ENCODE results near the gene INO80D.

The INO80D gene

GRCh38 chr2:206069417-206069816 lies 16.6 kb downstream of the INO80D start:
- no peak overlapping the region for H3K27ac ChIP-seq (ENCODE audit: low read depth, low read length, poor library complexity, severe bottlenecking)
- H2AFZ ChIP-seq (ENCODE audit: low read length), result no peak overlapping the region
- no peaks in the 10 kb centered on the region for H3K4me1 ChIP-seq (ENCODE audit: insufficient read depth, low read length, severe bottlenecking)
- H4K20me1 ChIP-seq (ENCODE audit: insufficient read depth, low read length), result no peaks in the 10 kb centered on the region
- 0 out of 2 replicates have a peak, but pooled peaks cover 2% of the 10 kb centered on the region for H3K36me3 ChIP-seq (ENCODE audit: insufficient read depth, low read length)
- no peaks in the 10 kb centered on the region for H3K9me2 ChIP-seq (ENCODE audit: low read depth, low read length)
- H3F3A ChIP-seq (ENCODE audit: insufficient read depth, low read length), result no peaks in the 10 kb centered on the region
- no peaks in the 10 kb centered on the region for H3K27me3 ChIP-seq (ENCODE audit: insufficient read depth, low read length)
- no peaks in the 10 kb centered on the region for H3K9me3 ChIP-seq (ENCODE audit: low read length)
- TF ChIP-seq, protein P1, sequence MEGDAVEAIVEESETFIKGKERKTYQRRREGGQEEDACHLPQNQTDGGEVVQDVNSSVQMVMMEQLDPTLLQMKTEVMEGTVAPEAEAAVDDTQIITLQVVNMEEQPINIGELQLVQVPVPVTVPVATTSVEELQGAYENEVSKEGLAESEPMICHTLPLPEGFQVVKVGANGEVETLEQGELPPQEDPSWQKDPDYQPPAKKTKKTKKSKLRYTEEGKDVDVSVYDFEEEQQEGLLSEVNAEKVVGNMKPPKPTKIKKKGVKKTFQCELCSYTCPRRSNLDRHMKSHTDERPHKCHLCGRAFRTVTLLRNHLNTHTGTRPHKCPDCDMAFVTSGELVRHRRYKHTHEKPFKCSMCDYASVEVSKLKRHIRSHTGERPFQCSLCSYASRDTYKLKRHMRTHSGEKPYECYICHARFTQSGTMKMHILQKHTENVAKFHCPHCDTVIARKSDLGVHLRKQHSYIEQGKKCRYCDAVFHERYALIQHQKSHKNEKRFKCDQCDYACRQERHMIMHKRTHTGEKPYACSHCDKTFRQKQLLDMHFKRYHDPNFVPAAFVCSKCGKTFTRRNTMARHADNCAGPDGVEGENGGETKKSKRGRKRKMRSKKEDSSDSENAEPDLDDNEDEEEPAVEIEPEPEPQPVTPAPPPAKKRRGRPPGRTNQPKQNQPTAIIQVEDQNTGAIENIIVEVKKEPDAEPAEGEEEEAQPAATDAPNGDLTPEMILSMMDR (IDR thresholded peaks at IDR 0.05; ENCODE audit: low read length), result no peak
- TF ChIP-seq EZH2 (IDR thresholded peaks at IDR 0.05; ENCODE audit: borderline replicate concordance, low read length), result no peak
- no peak overlapping the region for H3K4me2 ChIP-seq (ENCODE audit: low read length)
- H3K9ac ChIP-seq (ENCODE audit: low read length), result no peak overlapping the region
- no peak overlapping the region for H3K4me3 ChIP-seq (ENCODE audit: low read depth, low read length, poor library complexity, severe bottlenecking)
- H3K79me2 ChIP-seq (ENCODE audit: insufficient read depth, low read length), result peaks cover 43% of the 10 kb centered on the region

- no peak overlapping the region for H3K4me3 ChIP-seq (ENCODE audit: low read depth, low read length, poor library complexity, severe bottlenecking)
- H3K9me2 ChIP-seq (ENCODE audit: low read depth, low read length), result no peaks in the 10 kb centered on the region
- H3K27ac ChIP-seq (ENCODE audit: low read depth, low read length, poor library complexity, severe bottlenecking), result no peak overlapping the region
- no peak overlapping the region for H3K9ac ChIP-seq (ENCODE audit: low read length)
- no peaks in the 10 kb centered on the region for H3K27me3 ChIP-seq (ENCODE audit: insufficient read depth, low read length)
- no peaks in the 10 kb centered on the region for H4K20me1 ChIP-seq (ENCODE audit: insufficient read depth, low read length)
- H3K4me1 ChIP-seq (ENCODE audit: insufficient read depth, low read length, severe bottlenecking), result no peaks in the 10 kb centered on the region
- TF ChIP-seq, protein P1 (IDR thresholded peaks at IDR 0.05; ENCODE audit: low read length), result no peak
- TF ChIP-seq EZH2 (IDR thresholded peaks at IDR 0.05; ENCODE audit: borderline replicate concordance, low read length), result no peak
- peaks cover 1% of the 10 kb centered on the region; the same call in 1 of the 2 replicates for H3K36me3 ChIP-seq (ENCODE audit: insufficient read depth, low read length)
- H2AFZ ChIP-seq (ENCODE audit: low read length), result no peak overlapping the region
- H3K9me3 ChIP-seq (ENCODE audit: low read length), result no peaks in the 10 kb centered on the region
- H3K4me2 ChIP-seq (ENCODE audit: low read length), result no peak overlapping the region
- peaks cover 32% of the 10 kb centered on the region for H3K79me2 ChIP-seq (ENCODE audit: insufficient read depth, low read length)
- H3F3A ChIP-seq (ENCODE audit: insufficient read depth, low read length), result no peaks in the 10 kb centered on the region
Measured at GRCh38 chr2:206068207-206068606, 17.8 kb downstream of the INO80D start.

- Histone ChIP-seq H3K9me2 (ENCODE audit: low read depth, low read length) (no peaks in the 10 kb centered on the region), H3K79me2 (ENCODE audit: insufficient read depth, low read length) (peaks cover 14% of the 10 kb centered on the region), H3K27me3 (ENCODE audit: insufficient read depth, low read length) (no peaks in the 10 kb centered on the region), H3F3A (ENCODE audit: insufficient read depth, low read length) (no peaks in the 10 kb centered on the region), H4K20me1 (ENCODE audit: insufficient read depth, low read length) (no peaks in the 10 kb centered on the region), H2AFZ (ENCODE audit: low read length) (no peak overlapping the region), H3K27ac (ENCODE audit: low read depth, low read length, poor library complexity, severe bottlenecking) (no peak overlapping the region), H3K4me2 (ENCODE audit: low read length) (no peak overlapping the region), H3K36me3 (ENCODE audit: insufficient read depth, low read length) (peaks cover 10% of the 10 kb centered on the region), H3K9ac (ENCODE audit: low read length) (no peak overlapping the region), H3K4me3 (ENCODE audit: low read depth, low read length, poor library complexity, severe bottlenecking) (no peak overlapping the region), H3K9me3 (ENCODE audit: low read length) (no peaks in the 10 kb centered on the region), H3K4me1 (ENCODE audit: insufficient read depth, low read length, severe bottlenecking) (no peaks in the 10 kb centered on the region)
- TF ChIP-seq EZH2 (IDR thresholded peaks at IDR 0.05; ENCODE audit: borderline replicate concordance, low read length), result no peak
- TF ChIP-seq, protein P1 (IDR thresholded peaks at IDR 0.05; ENCODE audit: low read length), result no peak
Measured at GRCh38 chr2:206064077-206064476, 21.9 kb downstream of the INO80D start.
